DLD1 (cell line): ENCODE results near the gene HNRNPC.
"Not testable (repeated sequence)": the region's sequence is repeated elsewhere in the genome, so short reads cannot be mapped to it uniquely, and the experiment has no call there.

Source experiments
- in situ Hi-C: cut with HindIII; loops from 2 replicates; pipeline ENCODE4 v1.10.0; 2017; ENCODE audit warnings: low sequenced_read_pairs

The HNRNPC gene

GRCh38 chr14:21272661-21273060 lies 3.4 kb upstream of the HNRNPC start:
- in situ Hi-C loops: not testable (repeated sequence)

GRCh38 chr14:21268617-21269251 lies 508 bp downstream of the HNRNPC start:
- in situ Hi-C loops: no loop called here

GRCh38 chr14:21267886-21268616 lies 1.2 kb downstream of the HNRNPC start:
- in situ Hi-C loops: no loop called here

- in situ Hi-C loops: no loop called here
Observed at GRCh38 chr14:21267431-21267845, 1.8 kb downstream of the HNRNPC start.

- in situ Hi-C loops: no loop called here
Observed at GRCh38 chr14:21264025-21264801, 5.0 kb downstream of the HNRNPC start.

- in situ Hi-C loops: no loop called here
Observed at GRCh38 chr14:21263284-21264024, 5.8 kb downstream of the HNRNPC start.

- in situ Hi-C loops: no loop called here
Observed at GRCh38 chr14:21262410-21262809, 6.8 kb downstream of the HNRNPC start.

- in situ Hi-C loops: no loop called here
Observed at GRCh38 chr14:21261824-21262223, 7.4 kb downstream of the HNRNPC start.

- in situ Hi-C loops: no loop called here
Observed at GRCh38 chr14:21258889-21259787, 10.1 kb downstream of the HNRNPC start.

- in situ Hi-C loops: no loop called here
Observed at GRCh38 chr14:21258005-21258888, 11.0 kb downstream of the HNRNPC start.

GRCh38 chr14:21257394-21257909 lies 11.8 kb downstream of the HNRNPC start:
- in situ Hi-C loops: no loop called here

GRCh38 chr14:21256539-21257393 lies 12.5 kb downstream of the HNRNPC start:
- in situ Hi-C loops: no loop called here

- in situ Hi-C loops: not testable (repeated sequence)
Observed at GRCh38 chr14:21256102-21256447, 13.2 kb downstream of the HNRNPC start.

- in situ Hi-C loops: no loop called here
Observed at GRCh38 chr14:21255385-21256101, 13.7 kb downstream of the HNRNPC start.

GRCh38 chr14:21252149-21252548 lies 17.1 kb downstream of the HNRNPC start:
- in situ Hi-C loops: no loop called here

- in situ Hi-C loops: no loop called here
Observed at GRCh38 chr14:21251215-21251614, 18.0 kb downstream of the HNRNPC start.

- in situ Hi-C loops: no loop called here
Observed at GRCh38 chr14:21248739-21249411, 20.4 kb downstream of the HNRNPC start.
